Measurements from ENCODE around the gene PPP1R15B. TPM values are rescaled to one million over a fixed set of nuclear protein-coding genes. Genes with fewer than 3 reads are reported as not detected.

The PPP1R15B gene
- total and polyA plus RNA-seq, 2 experiments from 2014 or later = 34.0 to 77.0 TPM

- H3K27ac ChIP-seq = no peak overlapping the region
- 79% methylated on average over 16 of the region's 16 CpGs for WGBS (ENCODE audit: low lambda C conversion rate, missing lambda C conversion rate)
- no peaks in the 10 kb centered on the region for H3K9me2 ChIP-seq (replicated peaks; ENCODE audit: insufficient read depth)
- peaks cover 7% of the 10 kb centered on the region for H3K79me2 ChIP-seq
- H3K27me3 ChIP-seq = no peaks in the 10 kb centered on the region
- H3K4me3 ChIP-seq = no peak overlapping the region
- H3K9me3 ChIP-seq (ENCODE audit: low read depth) = no peaks in the 10 kb centered on the region
- H3K36me3 ChIP-seq (replicated peaks; ENCODE audit: insufficient read depth, low read depth) = no peaks in the 10 kb centered on the region
- DNase-seq (ENCODE audit: low spot score) = no peak
- no peak overlapping the region for H2AFZ ChIP-seq
- H3K4me2 ChIP-seq = no peak overlapping the region
- H3K4me1 ChIP-seq (ENCODE audit: insufficient read depth) = peaks cover 15% of the 10 kb centered on the region
- H4K20me1 ChIP-seq (ENCODE audit: insufficient read depth, poor library complexity, severe bottlenecking) = peaks cover 3% of the 10 kb centered on the region
- TF ChIP-seq EZH2phosphoT487 (IDR thresholded peaks at IDR 0.05; ENCODE audit: low read depth, severe bottlenecking, unreplicated experiment) (no peak), EZH2 (IDR thresholded peaks at IDR 0.05; ENCODE audit: borderline replicate concordance) (no peak), CTCF (IDR thresholded peaks at IDR 0.05; ENCODE audit: poor library complexity) (no peak)
These were observed 44.3 kb downstream of the PPP1R15B start for GRCh38 chr1:204367193-204367858.

GRCh38 chr1:204366759-204367158 lies 44.9 kb downstream of the PPP1R15B start:
- Histone ChIP-seq H4K20me1 (ENCODE audit: insufficient read depth, poor library complexity, severe bottlenecking) (peaks cover under 1% of the 10 kb centered on the region), H3K4me3 (no peak overlapping the region), H2AFZ (no peak overlapping the region), H3K27me3 (no peaks in the 10 kb centered on the region), H3K27ac (no peak overlapping the region), H3K79me2 (peaks cover 8% of the 10 kb centered on the region), H3K36me3 (replicated peaks; ENCODE audit: insufficient read depth, low read depth) (no peaks in the 10 kb centered on the region), H3K9me3 (ENCODE audit: low read depth) (no peaks in the 10 kb centered on the region), H3K4me1 (ENCODE audit: insufficient read depth) (peaks cover 15% of the 10 kb centered on the region), H3K4me2 (no peak overlapping the region), H3K9me2 (replicated peaks; ENCODE audit: insufficient read depth) (no peaks in the 10 kb centered on the region)
- 80% methylated on average over 7 of the region's 7 CpGs for WGBS (ENCODE audit: low lambda C conversion rate, missing lambda C conversion rate)
- DNase-seq (ENCODE audit: low spot score) = no peak
- TF ChIP-seq CTCF (IDR thresholded peaks at IDR 0.05; ENCODE audit: poor library complexity) (peak; percentile 32), EZH2 (IDR thresholded peaks at IDR 0.05; ENCODE audit: borderline replicate concordance) (no peak)

- Histone ChIP-seq H3K4me3 (no peak overlapping the region), H3K27ac (peak overlapping the region; percentile 54), H3K36me3 (replicated peaks; ENCODE audit: insufficient read depth, low read depth) (no peaks in the 10 kb centered on the region), H3K4me1 (ENCODE audit: insufficient read depth) (peaks cover 29% of the 10 kb centered on the region), H3K79me2 (peaks cover 13% of the 10 kb centered on the region), H4K20me1 (ENCODE audit: insufficient read depth, poor library complexity, severe bottlenecking) (no peaks in the 10 kb centered on the region), H3K27me3 (no peaks in the 10 kb centered on the region), H3K4me2 (peak overlapping the region; percentile 71), H3K9me2 (replicated peaks; ENCODE audit: insufficient read depth) (no peaks in the 10 kb centered on the region), H2AFZ (peak overlapping the region; percentile 6), H3K9me3 (ENCODE audit: low read depth) (no peaks in the 10 kb centered on the region)
- WGBS (ENCODE audit: low lambda C conversion rate, missing lambda C conversion rate) = 4% methylated on average over 24 of the region's 27 CpGs
- peak; percentile 87 for DNase-seq (ENCODE audit: low spot score)
- TF ChIP-seq CTCF (IDR thresholded peaks at IDR 0.05; ENCODE audit: poor library complexity) = peak; percentile 99
- TF ChIP-seq EZH2 (IDR thresholded peaks at IDR 0.05; ENCODE audit: borderline replicate concordance) = no peak
These were observed 48.1 kb downstream of the PPP1R15B start for GRCh38 chr1:204363335-204364114.
